HG03378 (cell line): ENCODE measurements around the gene FUT6.
"Not testable (repeated sequence)": the region's sequence is repeated elsewhere in the genome, so short reads cannot be mapped to it uniquely, and the experiment has no call there.

ENCODE experiments used
- ATAC-seq: cut with Tn5 transposase; IDR thresholded peaks from one replicate; pipeline ENCODE4 v1.9.1; 2021; ENCODE audit warnings: mild to moderate bottlenecking, moderate library complexity; ENCODE audit not compliant: unreplicated experiment

FUT6 gene

DNA sequence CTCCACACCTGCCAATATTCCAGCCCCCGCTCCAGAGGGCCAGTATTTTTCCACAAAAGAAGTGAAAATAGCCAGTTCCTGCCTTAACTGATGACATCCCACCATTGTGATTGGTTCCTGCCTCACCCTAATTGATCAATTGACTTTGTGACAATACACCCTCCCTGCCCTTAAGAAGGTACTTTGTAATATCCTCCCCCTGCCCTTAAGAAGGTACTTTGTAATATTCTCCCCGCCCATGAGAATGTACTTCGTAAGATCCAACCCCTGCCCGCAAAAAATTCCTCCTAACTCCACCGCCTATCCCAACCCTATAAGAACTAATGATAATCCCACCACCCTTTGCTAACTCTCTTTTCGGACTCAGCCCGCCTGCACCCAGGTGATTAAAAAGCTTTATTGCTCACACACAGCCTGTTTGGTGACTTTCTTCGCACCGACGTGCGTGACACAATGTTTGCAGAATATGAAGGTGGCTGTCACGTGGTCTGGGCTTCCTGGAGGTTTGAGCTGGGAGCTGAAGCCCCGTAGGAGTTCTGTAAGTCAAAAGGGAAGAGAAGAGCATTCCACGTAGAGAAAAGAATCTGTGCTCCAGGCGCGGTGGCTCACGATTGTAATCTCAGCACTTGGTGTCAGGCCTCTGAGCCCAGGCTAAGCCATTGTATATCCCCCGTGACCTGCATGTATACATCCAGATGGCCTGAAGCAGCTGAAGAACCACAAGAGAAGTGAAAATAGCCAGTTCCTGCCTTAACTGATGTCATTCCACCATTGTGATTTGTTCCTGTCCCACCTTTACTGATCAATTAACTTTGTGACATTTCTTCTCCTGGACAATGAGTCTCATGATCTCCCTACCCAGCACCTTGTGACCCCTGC lies 17.9 kb upstream of the FUT6 start:
- no peak for ATAC-seq

DNA sequence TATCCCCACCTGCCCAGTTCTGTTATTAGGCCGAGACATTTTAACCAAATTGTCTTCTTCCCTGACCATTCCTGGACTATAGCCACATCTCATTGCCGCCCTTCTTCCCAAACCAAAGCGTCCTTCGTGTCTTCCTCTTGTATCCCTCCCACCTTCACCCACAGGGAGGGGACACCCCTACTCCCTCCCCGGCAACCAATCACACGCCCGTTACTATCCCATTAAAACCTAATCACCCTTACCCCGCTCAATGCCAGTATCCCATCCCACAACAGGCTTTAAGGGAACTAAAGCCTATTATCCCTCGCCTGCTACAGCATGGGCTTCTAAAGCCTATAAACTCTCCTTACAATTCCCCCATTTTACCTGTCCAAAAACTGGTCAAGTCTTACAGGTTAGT lies 15.6 kb upstream of the FUT6 start:
- not testable (repeated sequence) for ATAC-seq

DNA sequence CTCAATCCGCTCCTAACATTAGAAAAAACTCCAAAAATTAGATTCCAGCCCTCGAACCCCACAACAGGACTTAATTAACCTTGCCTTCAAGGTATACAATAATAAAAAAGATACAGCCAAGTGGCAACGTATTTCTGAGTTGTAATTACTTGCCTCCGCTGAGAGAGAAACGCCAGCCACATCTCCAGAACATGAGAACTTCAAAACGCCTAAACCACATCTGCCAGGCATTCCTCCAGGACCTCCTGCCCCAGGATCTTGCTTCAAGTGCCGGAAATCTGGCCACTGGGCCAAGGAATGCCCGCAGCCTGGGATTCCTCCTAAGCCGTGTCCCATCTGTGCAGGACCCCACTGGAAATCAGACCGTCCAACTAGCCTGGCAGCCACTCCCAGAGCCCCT lies 14.6 kb upstream of the FUT6 start:
- not testable (repeated sequence) for ATAC-seq

DNA sequence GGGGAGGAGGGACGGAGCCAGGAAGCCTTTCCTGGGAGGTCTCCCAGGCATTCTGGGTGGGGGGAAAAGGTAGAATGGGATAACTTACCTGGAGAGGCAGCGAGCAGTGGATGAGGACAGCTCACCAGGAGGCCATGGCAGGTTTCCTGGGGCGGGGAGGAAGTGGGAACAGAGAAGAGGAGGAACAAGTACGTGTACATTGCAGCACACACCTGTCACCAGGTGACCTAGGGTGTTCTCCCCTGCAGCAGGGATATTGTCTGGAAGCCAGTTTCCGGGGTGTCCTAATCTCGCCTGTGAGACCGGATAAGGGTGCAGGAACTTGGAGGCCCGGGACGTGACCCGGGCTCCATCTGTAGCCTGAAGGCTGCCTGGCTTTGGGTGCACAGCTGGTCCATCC lies 11.8 kb upstream of the FUT6 start, which contains the start of gene FUT3:
TSS of gene FUT3 (minus strand) at position 148 of the 400 bp plus-strand sequence.
- ATAC-seq = no peak

DNA sequence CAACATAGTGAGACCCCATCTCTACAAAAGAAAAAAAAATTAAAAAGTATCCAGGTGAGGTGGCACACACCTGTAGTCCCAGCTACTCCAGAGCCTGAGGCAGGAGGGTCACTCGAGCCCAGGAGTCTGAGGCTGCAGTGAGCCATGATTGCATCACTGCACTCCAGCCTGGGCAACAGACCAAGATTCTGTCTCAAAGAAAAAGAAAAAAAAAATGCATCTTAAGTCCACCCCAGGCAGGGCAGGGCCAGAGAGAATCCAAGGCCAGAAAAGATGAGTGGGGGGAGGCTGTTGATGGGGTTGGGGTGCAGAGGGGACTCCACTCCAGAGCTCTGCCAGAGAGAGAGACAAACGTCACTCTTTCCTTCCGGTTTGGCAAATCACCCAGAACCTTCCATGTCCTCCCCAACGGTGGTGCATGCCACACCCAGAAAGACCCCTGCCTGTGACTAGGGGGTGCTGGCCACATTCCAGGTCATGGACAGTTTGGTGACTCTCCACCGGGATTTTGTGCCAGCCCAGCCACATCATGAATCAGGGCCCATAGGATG lies 11.3 kb upstream of the FUT6 start:
- no peak for ATAC-seq

DNA sequence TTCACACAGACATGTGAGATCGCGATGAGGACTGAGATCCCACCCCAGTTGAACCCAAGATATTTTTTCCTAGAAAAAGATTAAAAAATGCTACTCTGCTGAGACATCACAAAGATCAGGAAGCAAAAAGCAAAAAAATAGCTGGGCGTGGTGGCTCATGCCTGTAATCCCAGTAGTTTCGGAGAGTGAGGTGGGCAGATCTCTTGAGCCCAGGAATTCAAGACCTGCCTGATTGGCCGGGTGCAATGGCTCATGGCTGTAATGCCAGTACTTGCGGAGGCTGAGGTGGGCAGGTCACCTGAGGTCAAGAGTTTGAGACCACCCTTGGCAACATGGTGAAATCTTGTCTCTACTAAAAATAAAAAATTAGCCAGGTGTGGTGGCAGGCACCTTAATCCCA lies 10.7 kb upstream of the FUT6 start:
- no peak for ATAC-seq

DNA sequence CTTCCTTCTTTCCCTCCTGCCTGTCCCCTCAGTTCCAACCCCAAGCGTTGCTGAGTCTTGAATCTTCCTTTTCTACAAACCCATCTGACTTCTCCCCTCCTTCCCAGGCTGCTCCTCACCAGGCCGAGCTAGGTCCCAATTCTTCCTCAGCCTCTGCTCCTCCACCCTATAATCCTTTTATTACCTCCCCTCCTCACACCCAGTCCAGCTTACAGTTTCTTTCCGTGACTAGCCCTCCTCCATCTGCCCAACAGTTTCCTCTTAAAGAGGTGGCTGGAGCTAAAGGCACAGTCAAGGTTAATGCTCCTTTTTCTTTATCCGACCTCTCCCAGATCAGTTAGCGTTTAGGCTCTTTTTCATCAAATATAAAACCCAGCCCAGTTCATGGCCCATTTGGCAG lies 9.1 kb upstream of the FUT6 start:
- ATAC-seq = not testable (repeated sequence)

DNA sequence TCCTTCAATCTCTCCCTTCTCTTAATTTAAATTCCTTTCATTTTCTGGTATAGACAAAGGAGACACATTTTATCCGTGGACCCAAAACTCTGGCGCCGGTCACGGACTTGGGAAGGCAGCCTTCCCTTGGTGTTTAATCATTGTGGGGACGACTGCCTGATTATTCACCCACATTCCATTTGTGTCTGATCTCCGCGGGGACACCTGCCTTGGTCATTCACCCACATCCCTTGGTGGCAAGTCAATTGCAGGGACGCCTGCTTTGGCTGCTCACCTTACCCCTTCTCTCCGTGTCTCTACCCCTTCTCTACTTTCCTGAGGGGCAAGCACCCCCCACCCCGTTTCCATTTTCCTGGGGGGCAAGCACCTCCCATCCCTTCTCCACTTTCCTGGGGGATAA lies 8.3 kb upstream of the FUT6 start:
- ATAC-seq = not testable (repeated sequence)

DNA sequence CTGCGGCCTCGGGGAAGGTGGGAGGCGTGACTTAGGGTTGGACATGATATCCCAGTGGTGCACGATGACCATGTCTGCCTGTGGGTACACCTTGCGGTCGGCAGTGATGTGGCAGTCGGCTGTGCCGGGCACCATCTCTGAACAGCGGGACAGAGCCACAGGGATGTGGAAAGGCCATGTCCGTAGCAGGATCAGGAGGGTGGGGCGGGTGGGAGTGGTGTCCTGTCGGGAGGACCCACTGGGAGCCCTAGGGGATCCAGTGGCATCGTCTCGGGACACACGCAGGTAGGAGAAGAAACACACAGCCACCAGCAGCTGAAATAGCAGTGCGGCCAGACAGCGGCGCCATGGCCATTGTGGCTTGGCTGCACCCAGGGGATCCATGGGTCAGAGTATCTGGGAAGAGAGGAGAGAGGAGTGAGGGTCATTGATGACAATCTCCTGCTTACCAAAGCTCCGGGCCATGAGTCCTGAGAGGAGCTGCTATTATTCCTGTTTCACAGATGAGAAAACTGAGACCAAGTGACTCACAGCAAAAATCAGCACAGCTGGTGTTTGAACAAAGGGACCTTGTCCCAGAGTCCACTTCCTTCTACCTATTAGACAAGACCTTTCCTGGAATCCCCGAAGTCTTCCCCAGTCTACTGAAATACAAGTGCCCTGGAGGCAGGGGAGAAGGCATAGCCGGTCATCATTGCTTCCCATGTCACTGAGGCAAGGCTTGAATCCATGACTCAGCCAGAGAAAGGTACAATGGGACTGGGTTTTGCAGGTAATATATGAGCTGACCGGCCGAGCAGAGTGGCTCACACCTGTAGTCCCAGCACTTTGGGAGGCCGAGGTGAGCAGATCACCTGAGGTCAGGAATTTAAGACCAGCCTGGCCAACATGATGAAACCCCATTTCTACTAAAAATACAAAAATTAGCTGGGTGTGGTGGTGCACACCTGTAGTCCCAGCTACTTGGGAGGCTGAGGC lies 5.2 kb upstream of the FUT6 start:
- no peak for ATAC-seq

DNA sequence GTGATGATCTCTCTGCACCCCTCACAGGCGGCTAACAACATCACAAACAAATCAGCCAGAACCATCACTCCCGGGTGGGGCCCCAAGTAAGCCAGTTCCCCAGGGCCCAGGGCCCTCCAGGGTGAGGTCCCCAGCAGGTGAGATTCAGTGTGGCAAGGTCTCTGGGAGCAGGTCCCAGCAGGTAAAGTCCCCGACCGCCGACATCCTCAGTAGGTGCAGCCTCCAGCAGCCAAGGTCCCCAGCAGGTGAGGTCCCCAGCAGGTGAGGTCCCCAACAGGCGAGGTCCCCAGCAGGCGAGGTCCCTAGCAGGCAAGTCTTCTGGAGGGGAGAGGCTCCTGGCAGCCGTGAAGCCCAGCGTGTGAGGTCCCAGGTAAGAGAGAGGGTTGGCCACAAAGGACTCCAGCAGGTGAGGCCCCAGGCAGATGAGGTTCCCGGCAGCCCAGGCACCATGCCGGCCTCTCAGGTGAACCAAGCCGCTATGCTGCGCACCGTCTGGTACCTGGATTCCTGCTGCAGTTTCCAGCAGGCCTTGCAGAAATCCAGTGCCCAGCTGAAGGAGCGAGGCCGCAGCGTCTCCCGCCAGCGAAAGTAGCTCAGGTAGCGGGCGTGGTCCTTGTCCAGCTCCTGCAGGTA lies 3.9 kb upstream of the FUT6 start:
- ATAC-seq = no peak

DNA sequence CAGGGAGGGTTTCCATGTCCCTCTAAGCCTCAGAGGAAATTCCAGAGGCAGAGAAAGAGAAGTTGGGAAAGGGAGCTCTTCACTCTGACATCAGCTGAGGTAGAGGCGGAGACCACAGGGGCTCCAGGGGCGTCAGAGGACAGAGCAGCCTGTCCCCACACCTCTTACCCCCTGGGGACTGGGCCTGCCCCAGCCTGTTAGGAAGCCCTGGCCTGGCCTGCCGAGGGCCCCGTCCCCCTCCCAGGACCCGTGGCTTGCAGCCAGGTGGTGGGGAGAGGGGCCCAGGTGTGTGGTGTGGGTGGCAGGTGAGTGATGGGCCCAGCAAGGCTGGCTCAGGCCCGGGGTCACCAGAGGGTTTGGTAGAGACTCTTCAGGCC lies 2.2 kb upstream of the FUT6 start:
- ATAC-seq = not testable (repeated sequence)

DNA sequence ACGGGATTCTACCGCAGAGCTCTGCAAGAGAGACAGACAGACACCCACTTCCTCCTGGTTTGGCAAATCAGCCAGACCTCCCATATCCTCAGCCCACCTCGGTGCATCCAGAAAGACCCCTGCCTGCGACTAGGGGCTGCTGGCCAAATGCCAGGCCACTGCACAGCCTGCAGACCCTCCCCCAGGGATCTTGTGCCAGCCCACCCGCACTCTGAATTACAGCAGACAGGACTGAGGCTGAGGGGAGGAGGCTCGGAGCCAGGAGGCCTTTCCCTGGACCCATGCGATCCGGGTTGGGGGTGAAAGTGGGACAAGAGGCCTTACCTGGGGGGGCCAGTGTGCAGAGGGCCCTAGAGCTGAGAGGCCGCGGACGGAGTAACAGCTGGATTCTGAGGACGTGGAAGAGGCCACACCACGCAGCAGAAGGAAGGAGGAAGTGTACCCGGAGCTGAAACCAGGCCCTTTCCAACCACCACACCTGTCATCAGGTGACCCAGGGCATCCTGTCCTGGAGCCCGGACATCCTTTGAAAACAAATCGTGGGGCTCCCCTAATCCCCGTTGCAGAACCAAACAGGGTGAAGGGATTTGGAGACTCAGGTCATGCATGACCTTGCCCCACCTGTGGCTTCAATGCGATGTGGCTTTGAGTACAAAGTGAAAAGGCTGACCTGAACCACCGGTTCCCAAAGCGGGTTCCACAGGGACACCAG lies 993 bp downstream of the FUT6 start:
- ATAC-seq = no peak

DNA sequence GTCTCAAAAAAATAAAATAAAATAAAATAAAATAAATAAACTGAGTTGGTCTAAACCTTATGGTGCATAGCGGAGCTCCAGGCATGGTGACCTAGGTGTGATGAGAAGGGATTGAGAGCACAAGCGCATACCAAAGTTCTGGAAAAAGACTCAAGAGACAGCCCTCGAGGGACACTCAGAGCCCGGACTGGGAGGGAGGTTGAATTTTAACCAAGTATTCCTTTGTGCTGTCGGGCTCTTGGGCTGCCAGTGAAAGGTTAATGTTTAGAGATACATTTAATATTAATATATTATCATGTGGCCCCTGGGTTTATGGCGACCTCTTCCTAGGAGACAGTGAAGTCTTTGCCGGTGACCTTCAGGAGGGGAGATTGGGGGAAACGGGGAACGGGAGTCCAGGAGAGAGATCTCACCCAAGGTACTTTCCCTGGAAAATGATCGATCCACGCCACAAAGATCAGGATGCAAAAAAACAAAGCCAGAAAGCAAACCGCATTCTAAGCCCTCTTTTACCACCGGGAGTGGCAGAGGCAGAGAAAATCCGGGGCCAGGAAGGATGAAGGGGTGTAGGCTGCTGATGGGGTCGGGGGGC lies 1.6 kb downstream of the FUT6 start:
- no peak for ATAC-seq

DNA sequence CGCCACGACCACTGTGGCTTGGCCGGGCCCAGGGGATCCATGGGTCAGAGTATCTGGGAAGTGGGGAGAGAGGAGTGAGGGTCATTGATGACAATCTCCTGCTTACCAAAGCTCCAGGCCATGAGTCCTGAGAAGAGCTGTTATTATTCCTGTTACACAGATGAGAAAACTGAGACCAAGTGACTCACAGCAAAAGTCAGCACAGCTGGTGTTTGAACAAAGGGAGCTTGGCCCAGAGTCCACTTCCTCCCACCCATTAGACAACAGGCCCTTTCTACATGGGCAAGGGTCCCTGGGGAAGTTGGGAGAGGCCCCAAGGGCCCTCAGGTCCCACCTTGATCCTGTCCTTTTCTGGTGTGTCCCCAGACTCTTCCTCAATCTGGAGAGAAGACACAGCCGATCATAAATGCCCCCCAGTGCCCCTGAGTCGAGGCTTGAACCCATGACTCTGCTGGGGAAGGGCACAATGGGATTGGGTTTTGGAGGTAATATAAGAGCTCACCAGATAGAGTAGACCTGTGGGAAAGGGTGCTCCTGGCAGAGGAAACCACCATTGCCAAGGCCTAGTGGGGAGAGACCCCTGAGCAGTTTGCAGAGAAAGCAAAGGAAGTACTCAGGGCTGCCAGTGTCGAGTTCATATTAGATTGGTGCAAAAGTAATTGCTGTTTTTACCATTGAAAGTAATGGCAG lies 6.8 kb downstream of the FUT6 start:
- ATAC-seq = no peak

DNA sequence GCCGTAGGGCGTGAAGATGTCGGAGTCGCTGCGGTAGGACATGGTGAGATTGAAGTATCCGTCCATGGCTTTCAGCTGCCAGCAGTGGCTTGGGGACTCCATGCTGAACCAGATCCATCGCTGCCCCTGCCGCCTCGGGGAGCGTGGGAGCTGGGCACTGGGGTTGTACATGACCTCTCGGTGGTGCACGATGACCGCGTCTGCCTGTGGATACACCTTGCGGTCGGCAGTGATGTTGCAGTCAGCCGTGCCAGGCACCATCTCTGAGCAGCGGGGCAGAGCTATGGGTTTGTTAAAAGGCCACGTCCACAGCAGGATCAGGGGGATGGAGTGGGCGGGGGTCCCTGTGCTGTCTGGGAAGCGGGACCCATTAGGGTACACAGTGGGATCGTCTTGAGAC lies 7.4 kb downstream of the FUT6 start:
- no peak for ATAC-seq

DNA sequence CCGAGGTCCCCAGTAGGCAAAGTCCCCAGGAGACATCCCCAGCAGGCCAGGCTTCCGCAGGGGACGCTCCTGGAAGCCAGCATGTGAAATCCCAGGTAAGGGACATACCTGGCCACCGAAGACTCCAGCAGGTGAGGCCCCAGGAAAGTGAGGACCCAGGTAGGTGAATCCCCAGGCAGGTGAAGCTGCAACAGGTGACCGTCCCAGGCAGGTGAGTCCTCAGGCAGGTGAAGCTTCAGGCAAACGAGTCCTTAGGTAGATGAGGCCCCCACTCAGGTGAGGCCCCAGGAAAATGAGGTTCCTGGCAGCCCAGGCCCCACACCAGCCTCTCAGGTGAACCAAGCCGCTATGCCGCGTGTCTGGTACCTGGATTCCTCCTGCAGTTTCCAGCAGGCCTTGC lies 8.3 kb downstream of the FUT6 start:
- no peak for ATAC-seq

DNA sequence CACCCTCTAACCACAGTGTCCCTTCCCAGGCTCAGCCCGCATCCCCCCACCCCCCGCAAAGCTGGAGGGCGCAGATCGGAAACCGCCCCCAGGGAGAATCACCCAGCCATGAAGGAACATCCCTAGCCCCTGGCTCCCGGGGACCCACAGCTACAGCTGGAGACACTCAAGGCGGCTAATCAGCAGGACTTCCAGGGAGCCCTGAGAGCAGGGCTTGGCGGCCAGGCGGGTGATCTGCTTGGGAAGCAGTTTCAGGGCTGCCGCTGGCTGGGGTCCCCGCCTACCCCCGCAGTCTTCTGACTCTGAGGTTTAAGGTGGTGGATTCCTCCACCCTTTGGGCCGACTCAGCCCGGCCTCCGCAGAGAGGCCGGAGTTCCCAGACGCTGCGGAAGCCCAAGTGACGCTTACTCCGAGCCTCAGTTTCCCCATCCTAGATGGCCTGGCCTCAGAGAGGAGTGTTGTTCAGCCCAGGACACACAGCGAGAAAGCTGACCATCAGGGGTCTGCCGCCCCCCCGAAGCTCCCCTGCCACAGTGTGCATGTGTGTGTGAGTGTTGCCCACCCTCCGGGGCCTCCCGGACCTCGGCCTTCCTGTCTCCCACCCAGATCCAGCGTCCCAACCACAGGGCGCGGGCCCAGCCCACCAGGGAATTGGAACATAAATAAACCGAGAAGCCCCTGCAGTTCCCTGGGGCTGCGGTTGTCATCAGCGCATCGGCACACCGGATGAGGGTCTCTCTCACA lies 9.8 kb downstream of the FUT6 start:
- ATAC-seq = no peak

DNA sequence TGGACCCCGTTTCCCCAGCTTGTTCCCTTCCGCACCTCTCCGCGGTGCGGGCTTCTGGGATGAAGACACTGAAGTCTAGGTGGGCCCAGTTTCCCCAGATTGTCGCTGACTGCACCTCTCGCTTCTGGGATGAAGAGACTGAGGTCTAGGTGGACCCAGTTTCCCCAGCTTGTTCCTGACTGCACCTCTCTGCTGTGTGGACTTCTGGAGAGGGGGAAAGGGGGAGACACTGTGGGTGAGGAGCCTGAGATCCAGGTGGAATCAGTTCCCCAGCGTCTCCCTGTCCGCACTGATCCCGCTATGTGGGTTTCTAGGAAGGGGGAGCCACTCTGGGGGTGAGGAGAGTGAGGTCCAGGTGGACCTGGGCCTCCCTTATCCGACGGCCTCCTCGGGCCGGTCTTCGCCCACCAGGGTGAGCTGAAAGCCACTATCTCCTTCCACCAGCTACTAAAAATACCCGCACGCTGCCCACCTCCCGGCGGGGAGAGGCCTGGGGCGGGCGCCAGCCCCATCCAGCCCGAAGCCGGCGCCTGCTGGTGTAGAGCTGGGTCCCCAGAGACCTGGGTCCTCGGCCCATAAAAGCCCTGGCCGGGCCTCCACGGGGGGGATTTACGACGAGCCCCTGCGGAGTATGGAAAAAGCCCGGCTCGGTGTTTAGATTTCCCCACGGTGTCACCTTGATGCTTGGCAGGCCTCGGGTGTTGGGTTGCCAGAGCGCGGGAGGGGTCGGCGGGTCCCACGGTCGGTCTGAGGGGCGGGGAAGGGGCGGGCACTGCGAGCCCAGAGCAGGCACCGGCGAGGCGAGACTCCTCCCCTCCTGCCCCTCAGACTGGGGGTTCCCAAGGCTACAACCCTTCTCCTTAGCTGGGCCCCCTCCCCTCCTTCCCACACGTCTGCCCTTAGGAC lies 10.6 kb downstream of the FUT6 start:
- ATAC-seq = no peak
